ENCODE data around the gene MILR1.

The MILR1 gene

DNA sequence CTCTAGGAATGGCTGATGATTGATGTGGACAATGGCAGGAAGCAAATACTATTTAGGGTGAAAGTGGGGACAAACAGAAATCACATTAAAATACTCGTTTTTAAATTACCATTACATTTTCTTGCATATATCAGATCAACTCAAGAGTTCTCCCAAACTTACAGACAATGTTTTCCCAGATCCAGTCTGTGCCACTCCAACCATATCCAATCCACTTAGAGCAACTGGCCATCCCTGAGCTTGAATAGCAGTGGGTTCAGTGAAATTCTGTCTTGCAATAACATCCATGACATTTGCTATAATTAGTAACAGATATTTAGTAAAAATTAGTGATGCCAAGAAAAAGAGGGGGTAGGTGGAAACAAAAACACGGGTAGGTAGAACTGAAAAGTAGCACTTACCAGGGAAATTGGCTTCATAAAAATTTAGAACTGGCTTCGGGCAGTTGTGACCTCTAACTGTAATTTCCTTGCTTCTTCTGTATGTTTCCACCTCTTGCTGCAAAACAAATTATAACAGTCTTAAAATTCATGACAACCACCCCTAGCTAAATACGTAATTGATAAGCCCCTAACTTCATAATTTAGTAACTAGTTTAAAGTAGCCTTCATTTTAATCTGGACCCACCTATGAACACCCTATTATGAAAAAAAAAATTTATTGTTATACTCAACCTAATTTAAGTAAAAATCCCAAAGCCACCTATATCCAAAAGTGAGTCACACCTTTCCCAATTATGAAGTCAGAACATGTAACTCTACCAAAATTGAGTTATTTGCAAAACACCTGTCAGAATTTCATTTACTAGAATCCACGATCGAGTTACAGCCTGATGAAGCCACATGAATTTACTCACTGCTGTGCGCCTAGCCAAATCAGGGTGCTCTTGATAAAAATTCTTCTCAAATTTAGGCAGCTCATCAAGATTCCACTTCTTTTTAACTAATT is 55.2 kb downstream of the MILR1 start:
- DNase-seq (ENCODE audit: low spot score), result no peak

DNA sequence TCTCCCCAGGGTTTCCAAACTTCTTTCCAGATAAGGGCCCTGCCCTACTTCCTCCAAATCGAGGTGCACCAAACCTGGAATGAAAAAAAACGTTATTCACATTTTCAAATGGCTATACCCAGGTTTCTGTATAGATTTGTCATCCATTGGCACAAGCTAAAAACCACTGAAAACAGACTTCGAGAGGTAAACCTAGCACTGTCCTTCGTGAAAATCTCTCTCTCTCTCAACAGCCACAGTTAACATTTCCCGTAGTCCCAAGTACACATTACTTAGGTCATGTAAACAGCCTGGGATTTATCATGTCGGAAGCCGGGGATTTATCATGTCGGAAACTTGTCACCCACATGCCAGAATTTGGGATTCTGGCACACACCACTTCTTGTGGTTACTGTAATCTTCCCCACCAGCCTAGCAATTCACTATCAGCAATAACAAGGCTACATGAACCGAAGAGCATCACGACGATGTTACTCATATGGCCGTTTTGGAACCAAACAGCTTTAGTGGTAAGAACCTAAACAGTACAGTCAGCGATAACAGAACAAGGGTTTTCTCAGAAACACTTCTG is 55.9 kb downstream of the MILR1 start:
- no peak for DNase-seq (ENCODE audit: low spot score)

DNA sequence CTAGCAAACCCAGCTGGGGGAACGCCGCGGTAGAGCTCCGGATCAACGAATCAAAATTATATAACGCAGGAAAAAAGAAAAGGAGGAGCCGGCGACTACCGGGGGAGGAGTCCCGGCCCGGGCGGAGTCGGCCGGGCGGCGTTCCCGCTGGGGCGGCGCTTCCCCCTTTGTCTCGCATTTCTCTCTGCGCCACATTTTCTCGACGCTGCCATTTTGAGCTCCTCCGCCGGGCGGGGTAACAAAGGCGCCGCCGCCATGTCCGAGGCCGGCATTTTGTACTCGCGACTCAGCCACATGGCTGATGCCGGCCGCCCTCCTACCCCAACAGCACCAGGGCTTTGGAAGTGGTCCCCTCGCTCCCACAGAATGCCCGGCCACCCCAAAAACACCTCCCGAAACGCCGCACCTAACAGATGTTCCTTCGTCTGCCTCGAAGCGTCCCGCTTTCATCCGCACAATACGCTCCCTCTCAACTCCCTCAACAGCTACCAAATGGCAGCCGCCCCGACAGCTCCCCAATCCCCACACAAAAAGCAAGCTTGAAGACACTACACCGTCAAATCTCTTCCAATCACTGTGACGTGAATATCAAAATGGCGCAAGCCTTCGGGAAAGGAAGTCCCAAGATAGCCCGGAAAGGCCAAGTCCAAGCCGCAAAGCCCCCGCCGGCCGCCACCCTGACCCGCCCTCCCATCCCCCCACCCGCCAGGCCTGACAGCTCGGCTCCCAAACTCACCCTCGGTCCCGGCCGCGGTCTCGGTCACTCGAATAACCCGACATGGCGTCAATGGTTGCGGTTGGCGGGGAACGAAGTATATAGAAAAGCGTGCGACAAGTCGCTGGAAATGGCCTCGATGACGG is 56.7 kb downstream of the MILR1 start:
- peak; percentile 58 for DNase-seq (ENCODE audit: low spot score)

DNA sequence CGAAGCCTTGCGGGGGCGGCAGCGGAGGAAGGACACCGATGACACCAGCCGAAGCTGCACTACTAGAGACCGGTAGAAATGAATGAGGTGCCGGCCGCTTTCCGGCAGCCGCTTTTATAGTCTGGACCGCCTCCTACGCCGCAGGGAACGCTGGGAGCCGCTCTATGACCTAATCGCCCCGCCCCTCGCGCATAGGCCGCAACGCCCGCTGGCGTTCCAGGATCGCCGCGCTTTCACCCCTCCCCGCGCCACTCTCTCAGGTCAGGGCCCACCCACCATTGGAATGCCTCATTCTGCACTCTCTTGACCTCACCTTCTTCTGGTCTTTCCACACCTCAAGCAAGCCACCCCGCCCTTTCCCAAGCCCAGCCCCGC is 57.3 kb downstream of the MILR1 start, which contains the start of gene DDX5:
Gene DDX5, minus strand, starts transcription at position 89 of the 375 bp plus-strand sequence. CDS start 170 bp downstream, outside the sequence.
- DNase-seq (ENCODE audit: low spot score), result no peak

DNA sequence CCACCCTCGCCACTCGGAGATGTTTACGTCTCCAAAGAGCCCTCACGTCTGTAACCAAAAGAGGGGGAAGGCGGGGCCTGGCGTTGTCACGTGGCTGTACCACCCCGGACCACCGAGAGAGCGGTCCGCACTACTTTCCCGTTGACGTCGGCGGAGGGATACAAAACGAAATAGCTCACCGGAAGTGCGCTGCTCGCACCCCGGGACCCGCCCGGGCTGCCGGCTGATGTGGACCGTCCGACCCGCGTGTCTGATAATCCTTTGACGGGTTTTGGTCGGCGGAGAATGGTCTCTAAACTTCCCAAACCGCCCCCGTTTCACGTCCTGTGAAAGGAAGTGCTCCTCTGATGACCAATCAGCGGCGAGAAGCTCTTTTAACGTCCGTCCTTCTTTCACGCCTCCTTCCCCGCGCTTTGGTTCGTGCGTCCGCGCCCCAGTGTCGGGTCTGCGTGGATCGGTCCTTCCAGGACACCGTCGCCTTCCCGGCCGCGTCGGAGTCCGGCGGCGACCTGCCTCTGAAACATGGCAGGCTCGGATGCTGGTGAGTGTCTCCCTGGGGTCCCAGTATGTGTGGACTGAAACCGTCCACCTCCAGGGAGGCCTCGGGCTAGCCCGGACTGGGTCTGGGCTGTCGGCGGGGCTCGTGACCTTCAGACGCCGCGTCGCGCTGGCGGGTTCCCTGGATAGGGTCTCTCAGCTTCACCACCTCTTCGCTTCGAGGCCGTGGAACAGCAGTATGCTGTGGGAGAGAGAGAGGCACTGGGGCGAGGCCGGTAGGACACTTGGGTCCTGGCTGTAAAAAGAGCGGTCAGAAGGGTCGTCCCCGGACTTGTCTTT is 57.9 kb downstream of the MILR1 start, which contains the start of gene CEP95:
Gene CEP95, plus strand, starts transcription at position 402 of the 837 bp plus-strand sequence. Its CDS starts 121 bp downstream, at position 523.
- DNase-seq (ENCODE audit: low spot score), result peak; percentile 87

DNA sequence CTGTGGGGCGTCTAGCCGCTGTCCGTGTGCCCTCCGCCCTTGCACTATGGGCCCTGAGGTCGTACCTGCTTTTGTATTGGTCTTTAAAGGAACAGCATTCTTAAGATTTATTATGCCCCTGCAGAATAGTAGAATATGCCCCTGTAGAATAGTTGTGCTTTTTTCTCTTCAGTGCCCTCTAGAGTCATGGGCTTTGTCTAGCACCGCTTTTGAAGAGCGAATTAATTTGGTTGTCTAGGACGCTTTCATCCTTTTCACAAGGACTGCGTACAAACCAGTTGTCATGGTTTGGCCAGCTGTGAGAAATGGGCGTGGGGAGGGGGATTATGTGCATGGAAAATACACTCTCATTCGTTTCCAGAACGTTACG is 58.5 kb downstream of the MILR1 start:
- DNase-seq (ENCODE audit: low spot score), result peak; percentile 57

DNA sequence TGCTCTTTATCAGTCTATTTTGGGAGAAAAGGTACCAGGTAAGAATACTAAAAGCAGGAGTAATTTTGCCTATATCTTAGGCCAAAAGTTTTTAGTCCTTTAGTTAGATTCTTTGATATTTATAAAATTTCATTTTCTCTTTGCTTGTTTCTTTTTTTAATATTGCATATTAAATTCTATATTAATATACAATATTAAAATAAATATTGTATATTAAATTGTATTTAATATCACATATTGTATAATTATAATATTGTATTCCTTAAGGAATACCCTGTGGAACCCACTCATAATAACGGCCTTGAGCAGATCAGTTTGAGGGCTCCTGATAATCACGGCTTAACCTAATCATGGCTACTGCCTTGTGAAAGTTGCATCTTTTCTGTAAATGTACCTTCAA is 59.8 kb downstream of the MILR1 start:
- no peak for DNase-seq (ENCODE audit: low spot score)

DNA sequence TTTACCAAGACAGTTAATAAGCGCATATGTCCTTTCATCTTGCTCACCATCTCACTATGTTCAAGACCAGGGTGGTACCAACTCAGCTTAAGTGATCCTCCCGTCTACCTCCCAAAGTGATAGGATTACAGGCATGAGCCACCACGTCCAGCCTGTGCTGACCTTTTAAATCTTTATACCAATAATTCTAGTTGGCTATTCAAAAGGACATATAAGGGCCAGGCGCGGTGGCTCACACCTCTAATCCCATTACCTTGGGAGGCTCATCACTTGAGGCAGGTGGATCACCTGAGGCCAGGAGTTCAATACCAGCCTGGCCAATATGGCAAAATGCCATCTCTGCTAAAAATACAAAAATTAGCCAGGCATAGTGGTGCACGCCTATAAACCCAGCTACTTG is 60.3 kb downstream of the MILR1 start:
- DNase-seq (ENCODE audit: low spot score), result no peak

DNA sequence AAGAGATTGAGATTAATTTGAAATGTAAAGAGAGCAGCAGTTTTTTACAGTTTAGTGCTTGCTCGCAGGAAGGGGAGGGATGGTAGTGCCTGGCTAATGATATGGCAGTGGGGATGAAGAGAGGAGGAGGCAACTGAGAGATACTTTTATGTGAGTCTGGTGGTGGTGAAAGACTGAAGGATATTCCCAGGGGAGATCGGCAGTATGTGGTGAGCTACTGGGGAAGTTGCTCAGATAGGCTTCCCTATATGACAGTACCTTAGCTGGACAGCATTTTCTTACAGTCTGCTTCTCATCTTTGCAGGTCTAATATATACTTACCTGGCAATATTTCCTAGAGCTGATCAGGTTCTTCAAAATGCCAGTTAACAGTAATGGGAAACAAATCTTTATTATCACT is 66.5 kb downstream of the MILR1 start:
- no peak for DNase-seq (ENCODE audit: low spot score)

DNA sequence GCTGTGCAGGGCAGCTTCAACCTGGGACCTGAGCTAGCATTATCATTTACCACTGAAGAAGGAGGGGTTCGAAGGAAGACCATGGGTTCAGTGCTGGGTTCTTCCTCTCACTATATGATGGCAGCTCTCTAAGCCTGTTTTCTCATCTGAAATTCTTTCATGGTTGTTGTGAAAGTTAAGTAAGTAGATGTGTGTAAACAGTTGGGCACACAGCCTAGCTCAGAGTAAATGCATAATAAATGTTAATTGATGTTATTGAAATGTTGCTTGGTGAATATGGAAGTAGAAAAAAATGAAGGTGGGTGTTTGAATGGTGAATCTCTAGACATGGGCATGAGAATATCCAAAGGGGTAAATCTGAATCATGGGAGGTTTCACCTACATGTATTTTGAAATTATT is 66.9 kb downstream of the MILR1 start:
- no peak for DNase-seq (ENCODE audit: low spot score)
